ENCODE data around the gene CBX7.

CBX7 gene

DNA sequence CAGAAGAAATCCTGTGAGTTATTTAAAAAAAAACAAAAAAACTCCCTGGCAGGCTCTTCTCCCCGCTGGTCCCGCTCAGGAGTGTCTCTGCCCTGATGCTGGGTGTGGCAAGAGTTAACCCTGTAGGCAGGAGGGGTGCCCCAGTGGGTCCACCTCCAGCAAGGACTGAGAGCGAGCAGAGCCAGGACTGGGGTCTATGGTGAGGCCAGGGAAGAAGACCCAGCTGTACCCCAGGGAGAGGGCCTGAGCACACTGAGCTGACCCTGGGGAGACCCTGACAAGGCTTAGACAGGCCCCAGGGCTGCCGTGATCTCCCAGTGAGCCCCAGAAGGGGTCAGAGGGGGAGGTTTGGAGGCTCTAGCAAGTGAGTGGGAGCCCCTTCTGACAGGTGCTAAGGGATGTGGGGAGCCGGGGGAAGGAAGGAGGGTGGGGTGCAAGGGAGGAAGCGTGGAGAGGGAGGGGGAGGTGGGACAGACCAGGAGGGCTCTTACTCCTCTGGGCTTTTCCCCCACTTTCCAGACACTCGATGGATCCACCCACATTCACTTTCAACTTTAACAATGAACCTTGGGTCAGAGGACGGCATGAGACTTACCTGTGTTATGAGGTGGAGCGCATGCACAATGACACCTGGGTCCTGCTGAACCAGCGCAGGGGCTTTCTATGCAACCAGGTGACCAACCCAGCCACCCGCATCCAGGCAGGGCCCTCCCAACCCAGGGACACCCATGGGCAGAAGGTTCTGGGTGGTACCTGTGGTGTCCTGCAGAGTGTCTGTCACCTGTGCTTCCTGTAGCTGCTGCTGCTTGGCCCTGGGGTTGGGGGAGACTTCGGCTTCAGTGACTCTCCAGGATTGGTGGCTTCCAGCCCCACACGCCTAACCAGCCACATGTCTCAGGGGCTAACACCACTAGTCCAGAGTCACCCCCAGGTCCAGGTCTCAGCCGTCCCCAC lies 69.0 kb downstream of the CBX7 start:
- no peak for DNase-seq
- H3K9me3 Mint-ChIP-seq, result no peaks in the 10 kb centered on the region
- H3K4me1 Mint-ChIP-seq, result peaks cover 76% of the 10 kb centered on the region
- no peak for ATAC-seq
- peak overlapping the region; percentile 69 to 72 for H3K27ac Mint-ChIP-seq
- no peak overlapping the region for H3K4me3 Mint-ChIP-seq
- H3K27me3 Mint-ChIP-seq, result no peaks in the 10 kb centered on the region

DNA sequence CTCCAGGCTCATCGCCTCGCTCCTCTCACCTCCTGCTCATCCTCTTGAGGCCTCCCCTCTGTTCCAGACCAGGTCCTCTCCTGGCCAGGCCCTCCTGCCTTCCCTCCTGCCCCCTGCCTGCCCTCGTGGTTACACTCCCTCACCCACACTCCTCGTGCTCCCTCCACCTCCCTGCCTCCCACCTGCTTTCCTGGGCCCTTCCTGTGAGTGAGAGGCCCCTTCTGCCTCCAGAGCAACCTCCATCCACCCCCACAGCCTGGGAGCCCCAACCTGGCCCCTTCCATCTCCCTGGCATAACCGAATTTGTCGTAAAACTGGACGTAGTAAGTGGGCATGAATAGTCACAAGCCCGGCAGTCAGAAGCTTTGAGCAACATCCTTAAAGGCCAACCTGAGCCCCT lies 70.9 kb downstream of the CBX7 start:
- DNase-seq (no peak), ATAC-seq (no peak)
- peaks cover 69% of the 10 kb centered on the region for H3K4me1 Mint-ChIP-seq
- peak overlapping the region in 1 of 2 donors; percentile 82 for H3K27ac Mint-ChIP-seq
- H3K9me3 Mint-ChIP-seq, result no peaks in the 10 kb centered on the region
- no peaks in the 10 kb centered on the region for H3K27me3 Mint-ChIP-seq
- H3K4me3 Mint-ChIP-seq, result peak overlapping the region in 1 of 2 donors; percentile 46

DNA sequence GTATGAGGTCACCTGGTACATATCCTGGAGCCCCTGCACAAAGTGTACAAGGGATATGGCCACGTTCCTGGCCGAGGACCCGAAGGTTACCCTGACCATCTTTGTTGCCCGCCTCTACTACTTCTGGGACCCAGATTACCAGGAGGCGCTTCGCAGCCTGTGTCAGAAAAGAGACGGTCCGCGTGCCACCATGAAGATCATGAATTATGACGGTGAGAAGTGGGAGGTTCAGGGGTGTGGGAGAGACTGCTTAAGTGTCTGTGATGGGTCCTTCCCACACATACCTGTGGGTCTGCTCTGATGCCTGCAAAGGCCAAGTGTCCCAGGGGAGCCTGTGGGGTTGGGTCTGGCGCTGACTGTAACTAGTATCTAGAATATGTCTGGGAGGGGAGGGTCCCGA lies 71.5 kb downstream of the CBX7 start:
- peaks cover 69% of the 10 kb centered on the region for H3K4me1 Mint-ChIP-seq
- H3K27me3 Mint-ChIP-seq, result no peaks in the 10 kb centered on the region
- no peaks in the 10 kb centered on the region for H3K9me3 Mint-ChIP-seq
- ATAC-seq (no peak), DNase-seq (no peak)
- peak overlapping the region in 1 of 2 donors; percentile 82 for H3K27ac Mint-ChIP-seq
- no peak overlapping the region for H3K4me3 Mint-ChIP-seq
